ENCODE data around the gene SLC4A3. TPM values are rescaled to one million over a fixed set of nuclear protein-coding genes. Genes with fewer than 3 reads are reported as not detected.

Gene SLC4A3
- polyA plus RNA-seq, 1 experiment = 12.1 TPM

- CTCF ChIA-PET = interaction anchor here (0.7 kb wide), 1 partner anchor 34 kb away, joined by 3 read pairs; no protein-coding TSS in a partner anchor
- no peak for DNase-seq (ENCODE audit: low read depth)
- Histone ChIP-seq H3K4me3 (ENCODE audit: low read depth, low read length) (no peak overlapping the region), H3K27me3 (ENCODE audit: control insufficient read depth, insufficient read depth, low read length) (no peaks in the 10 kb centered on the region), H3K36me3 (ENCODE audit: control insufficient read depth, insufficient read depth, low read length) (peaks cover 33% of the 10 kb centered on the region)
- no peak for TF ChIP-seq CTCF (IDR thresholded peaks at IDR 0.05; ENCODE audit: insufficient read depth, low read depth, low read length)
- POLR2A ChIA-PET = no interaction called here
Observed at GRCh38 chr2:219609149-219609750, 18.2 kb upstream of the SLC4A3 start.

GRCh38 chr2:219611306-219611705 is 16.1 kb upstream of the SLC4A3 start:
- ChIA-PET CTCF (interaction anchor here (1.1 to 1.3 kb wide), 2 partner anchors 8 to 11 kb away, joined by 3 read pairs; no protein-coding TSS in a partner anchor), POLR2A (no interaction called here)
- no peak overlapping the region for H3K4me3 ChIP-seq (ENCODE audit: low read depth, low read length)
- H3K27me3 ChIP-seq (ENCODE audit: control insufficient read depth, insufficient read depth, low read length) = no peaks in the 10 kb centered on the region
- H3K36me3 ChIP-seq (ENCODE audit: control insufficient read depth, insufficient read depth, low read length) = peaks cover 35% of the 10 kb centered on the region
- no peak for TF ChIP-seq CTCF (IDR thresholded peaks at IDR 0.05; ENCODE audit: insufficient read depth, low read depth, low read length)
- DNase-seq (ENCODE audit: low read depth) = no peak

GRCh38 chr2:219611866-219612576 is 15.4 kb upstream of the SLC4A3 start:
- Histone ChIP-seq H3K4me3 (ENCODE audit: low read depth, low read length) (no peak overlapping the region), H3K27me3 (ENCODE audit: control insufficient read depth, insufficient read depth, low read length) (no peaks in the 10 kb centered on the region), H3K36me3 (ENCODE audit: control insufficient read depth, insufficient read depth, low read length) (peaks cover 30% of the 10 kb centered on the region)
- no peak for TF ChIP-seq CTCF (IDR thresholded peaks at IDR 0.05; ENCODE audit: insufficient read depth, low read depth, low read length)
- no peak for DNase-seq (ENCODE audit: low read depth)
- ChIA-PET CTCF (interaction anchor here (1.2 to 1.4 kb wide), 2 partner anchors 52 to 77 kb away, joined by 3 to 7 read pairs; no protein-coding TSS in a partner anchor), POLR2A (no interaction called here)

- ChIA-PET CTCF (interaction anchor here (1.2 to 1.4 kb wide), 2 partner anchors 53 to 76 kb away, joined by 3 to 7 read pairs; no protein-coding TSS in a partner anchor), POLR2A (no interaction called here)
- TF ChIP-seq CTCF (IDR thresholded peaks at IDR 0.05; ENCODE audit: insufficient read depth, low read depth, low read length) = no peak
- no peak for DNase-seq (ENCODE audit: low read depth)
- Histone ChIP-seq H3K27me3 (ENCODE audit: control insufficient read depth, insufficient read depth, low read length) (no peaks in the 10 kb centered on the region), H3K4me3 (ENCODE audit: low read depth, low read length) (no peak overlapping the region), H3K36me3 (ENCODE audit: control insufficient read depth, insufficient read depth, low read length) (peaks cover 29% of the 10 kb centered on the region)
Observed at GRCh38 chr2:219612577-219613286, 14.7 kb upstream of the SLC4A3 start.

All from BJ (cell line).